LHCN-M2 (cell line): Measurements from ENCODE around the gene ARID1B. TPM values are rescaled to one million over a fixed set of nuclear protein-coding genes. Genes with fewer than 3 reads are reported as not detected.
"Not testable (repeated sequence)": the region's sequence is repeated elsewhere in the genome, so short reads cannot be mapped to it uniquely, and the experiment has no call there.

ENCODE experiments used
- DNase-seq: peaks from one replicate; pipeline ENCODE4 v3.0.0-alpha.2; 2012; ENCODE audit warnings: low read depth
- total RNA-seq: library from RNA; depleted of rRNA; stranded (reverse); fragments of >200 nt; gene quantifications from 2 replicates; pipeline ENCODE4 v1.2.3, GENCODE V29; 2014

Gene ARID1B
- total RNA-seq, 1 experiment from 2014 or later, result 19.0 TPM

DNA sequence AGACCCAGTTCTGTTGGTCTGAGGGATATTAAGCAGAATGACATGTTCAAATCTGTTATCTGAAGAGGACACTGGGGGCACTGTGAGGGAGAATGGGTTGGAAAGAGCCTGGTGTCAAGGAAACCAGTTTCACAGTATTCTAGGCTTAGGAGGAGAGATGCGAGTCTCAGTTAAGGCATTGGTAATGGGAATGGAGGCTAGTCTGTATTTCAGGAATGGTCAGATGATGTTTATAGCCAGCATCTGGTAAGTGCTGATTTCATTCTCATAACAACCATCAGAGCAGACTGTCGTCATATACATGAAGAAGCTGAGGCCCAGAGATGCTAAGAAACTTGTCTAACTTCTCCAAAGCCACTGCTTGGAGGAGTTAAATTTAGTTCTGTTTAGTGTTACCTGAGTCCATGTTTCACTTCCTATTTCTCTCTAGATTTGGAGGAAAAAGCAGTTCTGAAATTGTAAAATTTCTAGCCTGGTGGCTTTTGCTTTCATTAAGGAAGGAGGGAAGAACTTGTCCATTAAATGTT, 242.0 kb downstream of the ARID1B start:
- no peak for DNase-seq

DNA sequence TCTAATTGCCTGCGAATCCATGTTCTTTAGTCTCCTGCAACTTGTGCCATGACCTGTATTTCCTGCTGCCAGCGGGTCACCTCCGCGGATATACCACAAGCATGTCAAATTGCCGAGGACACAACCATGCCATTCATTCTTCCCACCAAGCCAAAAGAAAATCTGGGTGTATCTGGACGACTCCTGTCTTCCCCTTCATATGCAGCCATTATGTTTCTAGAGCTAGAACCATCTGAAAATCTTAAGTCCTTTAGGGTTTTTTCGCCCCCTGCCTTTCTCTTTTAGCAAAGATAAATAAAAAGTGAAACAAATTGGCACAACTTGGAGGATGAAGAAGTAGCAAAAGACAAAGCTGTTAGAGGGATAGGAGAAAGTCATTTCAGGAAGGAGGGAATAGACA, 242.6 kb downstream of the ARID1B start:
- DNase-seq, result peak; percentile 39

DNA sequence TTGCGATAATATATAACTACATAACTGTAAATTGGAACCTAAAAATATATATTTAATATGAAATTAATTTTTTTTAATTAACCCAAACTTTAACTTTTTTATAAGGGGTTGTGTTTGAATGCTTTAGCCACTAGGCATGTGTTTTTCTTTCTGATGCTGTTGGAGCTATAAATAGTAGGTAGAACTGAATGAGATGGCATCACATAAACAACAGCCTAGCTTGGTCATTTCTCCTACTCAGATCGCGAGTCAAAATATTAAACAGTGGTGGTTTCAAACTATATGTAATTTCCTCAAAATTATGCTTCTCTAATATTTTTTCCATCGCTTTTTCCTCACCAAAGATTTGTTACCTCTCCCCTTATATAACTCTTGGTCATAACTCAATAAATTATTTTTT, 243.2 kb downstream of the ARID1B start:
- DNase-seq, result peak; percentile 58

DNA sequence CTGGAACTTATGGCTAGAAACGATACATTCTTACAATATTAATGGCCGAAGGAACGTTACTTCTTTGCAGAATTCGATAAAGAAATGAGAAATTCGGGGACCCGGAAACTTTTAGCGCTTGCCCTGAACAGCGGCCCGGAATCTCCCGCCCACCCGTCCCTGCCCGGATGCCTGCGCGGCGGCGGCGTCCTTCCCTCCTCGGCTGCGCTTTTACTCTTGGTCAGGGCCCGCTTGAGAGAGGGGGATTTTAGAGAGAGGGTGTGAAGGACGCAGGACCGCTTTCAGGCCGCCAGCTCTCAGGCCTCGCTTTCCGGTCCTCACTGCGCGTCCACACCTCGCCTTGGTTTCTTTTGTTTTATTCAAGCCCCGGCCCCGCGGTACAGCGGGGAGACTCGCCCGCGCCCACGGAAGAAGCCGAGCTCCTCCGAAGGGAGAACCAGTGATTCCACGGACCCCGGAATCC, 243.7 kb downstream of the ARID1B start:
- DNase-seq, result peak; percentile 70

DNA sequence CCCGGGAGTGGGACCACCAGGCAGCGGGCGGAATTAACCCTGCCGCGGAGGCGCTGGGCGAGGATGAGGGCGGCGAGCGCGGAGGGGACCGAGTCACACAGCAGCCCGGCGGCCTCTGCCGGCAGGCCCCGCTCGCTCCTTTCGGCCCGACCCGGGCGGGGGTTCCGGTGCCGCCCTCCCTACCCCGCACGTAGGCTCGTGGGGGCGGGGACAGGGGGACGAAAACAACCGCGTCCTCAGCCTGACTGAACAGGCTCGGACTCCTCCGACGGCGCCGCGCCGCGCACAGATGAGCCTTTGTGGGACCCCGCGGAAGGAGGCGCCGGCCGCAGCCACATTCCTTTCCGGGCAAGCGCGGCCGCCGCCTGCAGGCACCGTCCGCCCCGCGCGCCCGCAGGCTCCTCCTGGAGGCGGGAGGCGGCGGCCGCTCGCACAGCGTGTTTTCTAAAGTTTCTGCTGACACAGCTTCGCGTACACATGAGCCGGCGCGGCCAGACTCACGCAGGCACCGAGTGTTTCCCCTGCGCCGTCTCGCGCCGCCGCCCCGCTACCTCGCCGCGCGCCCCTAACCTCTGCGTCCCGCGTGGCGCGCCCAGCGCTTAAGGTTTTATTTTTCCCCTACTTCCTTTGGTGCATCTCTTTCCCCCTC, 244.3 kb downstream of the ARID1B start:
- peak; percentile 85 for DNase-seq

DNA sequence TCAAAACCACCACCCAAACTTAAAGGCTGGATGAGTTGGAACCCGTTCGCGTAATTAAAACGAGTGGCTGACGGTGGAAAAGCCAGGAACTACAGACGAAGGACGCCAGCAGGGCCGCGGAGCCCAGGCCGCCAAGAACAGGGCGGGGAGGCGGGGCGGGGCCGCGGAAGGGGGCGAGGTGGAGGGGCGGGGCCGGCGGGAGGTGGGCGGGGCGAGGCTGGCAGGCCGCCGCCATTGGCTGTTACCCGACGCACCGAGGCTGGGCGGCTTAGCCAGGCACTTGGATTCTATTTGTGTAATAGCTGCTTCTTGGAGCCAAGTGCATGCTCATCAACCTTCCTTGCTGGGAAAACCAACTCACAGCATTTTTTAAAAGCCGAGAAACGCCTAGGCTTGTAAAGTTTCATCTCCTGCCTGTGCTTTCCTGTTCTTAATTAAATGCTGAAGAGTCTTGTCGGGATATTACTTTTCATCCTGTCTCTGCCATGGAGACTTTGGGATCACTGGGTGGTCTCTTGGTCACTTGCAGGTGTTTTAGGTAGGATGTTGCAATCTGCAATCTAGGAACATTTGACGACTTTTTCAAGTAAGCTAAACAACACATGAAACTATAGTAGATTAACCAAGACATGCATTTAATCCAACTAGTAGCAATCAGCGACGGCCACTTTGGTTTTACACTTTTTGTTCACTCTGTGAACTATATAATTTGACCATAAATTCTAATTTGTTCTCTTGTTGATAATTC, 245.0 kb downstream of the ARID1B start:
- peak; percentile 83 for DNase-seq

DNA sequence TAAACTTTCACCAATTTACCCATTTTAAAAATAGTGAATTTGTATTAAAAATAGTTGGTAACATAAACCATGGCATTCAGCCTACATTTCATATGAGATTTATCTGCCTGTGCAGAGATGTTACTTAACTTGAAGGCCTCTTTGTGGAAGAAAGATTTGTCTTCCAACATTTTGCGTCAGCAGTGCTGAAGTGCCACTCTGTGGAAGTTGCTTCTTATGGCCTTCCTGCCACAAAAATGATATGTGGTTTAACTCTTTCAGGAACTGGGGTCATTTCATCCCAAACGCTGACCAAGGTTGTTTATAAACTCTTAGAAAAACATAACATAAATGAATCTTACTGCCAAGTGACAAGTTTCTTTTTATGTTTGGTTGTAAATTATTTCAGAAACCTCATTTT, 246.8 kb downstream of the ARID1B start:
- DNase-seq, result no peak

DNA sequence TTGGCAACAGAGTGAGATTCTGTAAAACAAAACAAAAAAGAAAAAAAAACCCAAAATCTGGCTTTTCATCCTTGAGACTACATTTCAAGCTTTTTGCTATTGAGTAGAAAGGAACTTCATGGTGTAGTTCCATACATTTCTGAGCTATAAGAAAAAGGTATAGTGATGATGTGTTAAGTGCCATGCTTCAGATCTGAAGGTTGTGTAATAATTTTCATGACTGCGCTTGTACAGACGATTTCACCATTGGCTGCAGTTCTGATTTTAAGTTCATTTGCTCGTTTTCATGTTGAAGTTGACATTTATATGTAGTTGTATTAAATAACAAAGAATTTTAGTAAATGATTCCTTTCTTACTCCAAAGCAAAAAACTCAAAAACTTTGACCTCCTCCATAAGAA, 247.6 kb downstream of the ARID1B start:
- no peak for DNase-seq

DNA sequence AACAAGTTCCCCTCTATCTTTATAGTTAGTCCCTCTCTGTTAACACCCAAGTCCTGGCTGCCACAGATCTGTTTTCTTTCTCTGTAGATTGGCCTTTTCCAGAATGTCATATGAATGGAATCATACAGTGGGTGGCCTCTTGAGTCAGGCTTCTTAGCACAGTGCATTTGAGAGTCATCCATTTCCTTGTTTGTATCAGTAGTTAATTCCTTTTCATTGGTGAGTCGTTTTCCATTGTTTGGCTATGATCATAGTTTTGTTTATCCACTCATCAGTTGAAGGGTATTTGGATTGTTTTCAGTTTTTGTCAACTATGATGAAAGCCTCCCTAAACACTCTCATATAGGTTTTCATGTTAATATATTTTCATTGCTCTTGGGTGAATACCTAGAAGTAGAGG, 248.3 kb downstream of the ARID1B start:
- no peak for DNase-seq

DNA sequence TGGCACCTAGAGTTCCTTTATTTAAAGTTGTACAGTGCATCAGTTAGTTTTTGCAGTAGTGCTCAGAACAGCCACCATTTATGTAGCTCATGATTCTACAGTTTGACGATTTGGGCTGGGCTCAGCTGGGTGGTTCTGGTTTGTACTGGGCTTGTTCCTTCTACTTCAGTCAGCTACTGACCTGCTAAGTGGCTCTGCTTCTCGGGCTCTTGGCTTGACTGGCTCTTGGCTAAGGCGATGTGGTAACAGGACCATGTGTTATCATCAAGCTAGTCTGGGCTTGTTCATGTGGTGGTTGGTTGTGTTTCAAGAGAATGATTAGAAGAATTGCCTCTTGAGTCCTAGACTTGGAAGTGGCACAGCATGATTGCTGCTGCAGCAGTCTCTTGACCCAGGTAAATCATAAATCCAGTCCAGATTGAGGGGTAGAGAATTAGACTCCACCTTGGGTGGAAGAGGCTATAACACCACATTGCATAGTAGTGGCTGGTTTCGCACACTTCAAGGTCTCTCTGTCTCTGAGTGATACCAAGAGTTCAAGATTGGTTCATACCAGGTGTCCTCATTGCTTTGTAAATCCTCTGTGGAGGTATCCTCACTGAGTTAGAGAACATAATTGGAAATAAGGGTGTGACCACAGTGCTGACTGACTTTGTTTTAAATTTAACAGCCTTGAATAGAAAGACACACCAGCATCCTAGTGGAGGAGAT, 253.0 kb downstream of the ARID1B start:
- DNase-seq, result no peak

DNA sequence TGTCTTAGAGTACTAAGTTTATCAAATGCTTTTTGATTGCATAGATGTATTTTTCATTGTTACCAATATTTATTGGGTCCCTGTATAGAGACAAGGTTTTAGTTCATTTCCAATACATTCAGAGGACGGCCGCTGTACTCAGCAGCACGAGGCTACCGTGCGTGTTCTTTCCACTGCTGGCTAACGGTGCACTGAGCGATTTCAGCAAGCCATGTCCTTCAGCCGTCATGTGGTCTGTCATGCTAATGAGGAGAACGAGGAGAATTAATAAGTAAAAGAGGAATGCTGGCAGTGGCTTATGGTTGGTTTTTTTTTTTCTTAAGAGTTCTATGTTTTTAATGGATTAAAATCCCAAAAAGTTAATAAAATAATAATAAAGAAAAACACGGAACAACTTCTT, 253.6 kb downstream of the ARID1B start:
- DNase-seq, result no peak

DNA sequence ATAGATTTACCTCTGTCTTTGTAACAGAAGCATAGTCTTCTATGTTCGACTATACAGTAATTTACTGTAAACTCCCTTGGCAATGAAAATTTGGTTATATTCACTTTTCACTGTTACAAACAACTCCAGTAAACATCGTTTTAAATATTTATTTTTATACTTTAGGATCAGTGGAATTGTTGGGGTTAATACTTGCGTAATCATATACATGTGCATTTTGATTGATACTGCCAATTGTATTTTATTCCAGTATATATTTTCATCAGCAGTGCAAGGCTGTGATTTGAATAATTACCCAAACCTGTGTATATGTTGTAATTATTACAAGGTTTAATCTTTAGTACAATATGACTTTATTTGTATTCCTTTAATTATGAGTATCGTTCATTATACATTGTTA, 255.7 kb downstream of the ARID1B start:
- no peak for DNase-seq

DNA sequence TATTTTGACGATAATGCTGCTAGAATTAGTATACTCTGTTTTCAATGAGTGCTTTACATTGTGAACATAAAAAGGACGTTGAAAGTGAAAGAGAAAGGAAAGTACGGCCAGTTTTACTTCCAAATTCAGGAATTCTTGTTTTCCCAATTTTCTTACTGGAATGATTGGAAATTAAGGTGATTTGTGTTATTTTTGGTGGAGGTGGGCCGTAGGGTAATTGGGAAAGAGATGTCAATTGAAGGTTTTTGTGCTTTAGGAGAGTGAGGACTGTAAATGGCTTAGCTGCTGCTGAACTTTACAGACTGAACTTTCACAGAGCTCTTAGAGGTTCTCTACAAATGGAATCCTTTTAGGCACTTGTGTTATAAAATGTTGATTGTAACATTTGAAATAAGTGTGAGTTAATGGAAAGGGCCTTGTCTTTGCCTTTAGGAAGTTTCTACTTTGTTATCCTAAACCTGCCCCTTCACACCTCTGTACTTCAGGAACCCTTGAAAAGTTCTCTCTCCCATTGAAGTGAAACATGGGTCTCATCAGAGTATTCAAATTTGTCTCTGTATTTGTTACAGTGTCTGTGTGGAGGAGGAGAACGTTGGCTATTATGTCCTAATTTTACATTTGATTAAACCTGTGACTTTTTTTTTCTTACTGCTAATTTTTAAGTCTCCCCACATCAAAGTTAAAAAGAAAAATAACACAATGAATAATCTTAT, 256.4 kb downstream of the ARID1B start:
- no peak for DNase-seq

DNA sequence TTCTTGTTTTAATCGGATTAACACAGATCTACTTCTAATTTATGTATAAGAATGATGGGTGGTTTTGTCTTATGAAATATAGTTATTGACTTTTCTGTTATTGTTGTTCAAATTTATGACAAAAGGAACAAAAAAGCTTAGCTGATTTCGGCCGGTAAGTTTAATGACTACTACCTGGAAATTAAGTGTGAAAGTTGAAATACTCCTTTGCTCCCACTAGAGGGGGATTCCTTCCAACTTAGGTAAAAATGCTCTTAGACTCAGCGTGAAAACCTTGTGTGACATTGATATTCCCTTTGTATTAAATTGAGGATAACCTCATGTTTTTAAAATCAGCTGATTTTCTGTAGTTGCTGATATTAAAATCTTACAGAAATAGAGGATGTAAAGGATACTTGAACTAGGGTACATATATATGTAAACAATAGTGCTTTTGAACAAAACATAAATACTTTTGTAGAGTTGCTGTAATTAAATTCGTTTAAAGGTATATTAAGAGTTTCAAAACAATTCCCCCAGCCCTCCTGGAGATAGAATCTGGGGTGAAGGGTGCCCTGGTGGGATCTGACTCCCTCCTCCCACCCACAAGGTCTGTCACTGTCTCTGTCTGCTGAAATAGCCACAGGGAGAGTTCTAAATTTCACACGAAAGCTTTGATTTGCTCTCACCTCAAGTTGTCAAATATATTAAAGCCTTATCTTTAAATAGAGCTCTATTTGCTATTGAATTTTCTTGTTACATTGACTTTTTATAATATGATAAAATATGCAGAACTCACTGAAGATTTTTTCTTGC, 257.5 kb downstream of the ARID1B start:
- peak; percentile 62 for DNase-seq

DNA sequence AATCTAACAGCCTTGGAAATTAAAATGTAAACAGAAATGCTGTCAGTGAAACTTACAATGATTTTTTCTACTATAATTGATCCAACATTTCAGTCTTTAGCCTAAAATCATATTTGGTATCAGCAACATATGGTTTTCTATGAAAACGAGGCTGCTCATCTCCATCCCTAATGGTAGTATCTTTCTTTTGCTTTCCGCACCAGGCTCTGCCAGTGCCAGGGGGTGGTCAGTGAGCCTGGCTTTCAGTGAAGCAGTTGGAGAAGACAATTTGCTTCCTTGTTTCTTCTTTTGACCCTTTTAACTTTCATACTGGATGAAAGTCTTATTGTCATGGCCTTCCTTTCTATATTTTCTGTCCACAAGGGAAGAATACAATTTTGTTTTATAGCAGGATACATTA, 258.4 kb downstream of the ARID1B start:
- DNase-seq, result no peak

DNA sequence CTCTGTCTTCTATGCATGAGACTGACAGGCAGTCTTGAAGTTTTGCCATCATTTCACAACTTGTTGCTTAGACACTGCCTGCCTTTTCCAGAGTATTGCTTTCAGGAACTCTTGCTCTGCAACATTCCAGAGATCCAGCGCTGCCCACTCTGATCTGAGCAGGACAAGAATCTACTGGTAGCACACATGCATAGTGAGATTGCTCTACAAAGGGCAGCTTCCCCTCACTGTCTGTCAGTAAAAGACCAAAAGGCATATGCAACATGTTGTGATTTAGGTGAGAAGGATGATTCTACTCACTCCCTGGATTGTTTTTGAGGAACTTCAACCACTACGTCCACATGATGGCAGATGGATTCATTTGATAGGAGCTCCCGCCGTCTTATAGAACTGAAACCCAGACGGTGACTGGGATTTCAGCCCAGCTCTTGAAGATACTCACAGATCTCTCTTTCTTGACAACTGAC, 259.1 kb downstream of the ARID1B start:
- DNase-seq, result no peak

DNA sequence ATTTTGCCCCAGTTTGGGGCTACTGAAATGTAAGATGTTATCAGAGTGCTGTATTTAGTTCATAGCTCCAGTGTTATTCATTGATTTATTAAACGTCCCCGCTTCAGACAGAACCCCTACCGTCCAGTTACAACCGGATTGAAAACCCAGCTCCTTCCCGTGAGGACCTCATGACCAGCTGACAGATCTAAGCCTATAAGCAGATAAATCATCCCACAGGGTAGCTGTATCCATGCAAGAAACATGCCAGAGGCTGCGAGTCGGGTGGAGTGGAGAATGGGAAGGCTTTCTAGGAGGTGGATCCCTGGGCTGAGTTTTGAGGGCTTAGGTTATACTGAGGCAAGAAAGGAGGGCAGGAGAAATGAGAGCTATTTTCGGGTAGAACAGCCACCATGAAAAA, 260.0 kb downstream of the ARID1B start:
- DNase-seq, result no peak

DNA sequence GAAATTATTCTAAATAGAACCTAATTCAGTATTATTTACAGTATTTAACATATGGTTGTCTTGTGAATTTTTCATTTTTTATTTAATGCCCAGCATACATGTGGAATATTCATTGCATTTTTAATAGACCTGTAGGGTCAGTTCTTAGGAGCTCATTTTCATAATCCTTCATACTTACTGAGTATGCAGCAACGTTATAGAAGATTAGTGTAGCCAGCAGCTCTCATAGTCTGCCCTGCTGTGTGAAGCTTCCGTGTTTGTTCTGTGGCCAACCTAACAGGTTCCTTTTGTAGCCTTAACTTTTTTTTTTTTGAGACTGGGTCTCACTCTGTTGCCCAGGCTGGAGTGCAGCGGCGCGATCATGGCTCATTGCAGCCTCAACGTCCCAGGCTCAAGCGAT, 261.4 kb downstream of the ARID1B start:
- no peak for DNase-seq

DNA sequence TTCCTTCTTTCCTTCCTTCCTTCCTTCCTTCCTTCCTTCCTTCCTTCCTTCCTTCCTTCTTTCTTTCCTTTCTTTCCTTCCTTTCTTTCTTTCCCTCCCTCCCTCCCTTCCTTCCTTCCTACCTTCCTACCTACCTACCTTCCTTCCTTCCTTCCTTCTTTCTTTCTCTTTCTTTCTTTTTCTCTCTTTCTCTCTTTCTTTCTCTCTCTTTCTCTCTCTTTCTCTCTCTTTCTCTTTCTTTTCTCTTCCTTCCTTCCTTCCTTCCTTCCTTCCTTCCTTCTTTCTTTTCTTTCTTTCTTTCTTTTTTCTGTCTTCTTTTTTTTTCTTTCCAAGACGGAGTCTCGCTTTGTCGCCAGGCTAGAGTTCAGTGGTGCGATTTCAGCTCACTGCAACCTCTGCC, 262.5 kb downstream of the ARID1B start:
- not testable (repeated sequence) for DNase-seq

DNA sequence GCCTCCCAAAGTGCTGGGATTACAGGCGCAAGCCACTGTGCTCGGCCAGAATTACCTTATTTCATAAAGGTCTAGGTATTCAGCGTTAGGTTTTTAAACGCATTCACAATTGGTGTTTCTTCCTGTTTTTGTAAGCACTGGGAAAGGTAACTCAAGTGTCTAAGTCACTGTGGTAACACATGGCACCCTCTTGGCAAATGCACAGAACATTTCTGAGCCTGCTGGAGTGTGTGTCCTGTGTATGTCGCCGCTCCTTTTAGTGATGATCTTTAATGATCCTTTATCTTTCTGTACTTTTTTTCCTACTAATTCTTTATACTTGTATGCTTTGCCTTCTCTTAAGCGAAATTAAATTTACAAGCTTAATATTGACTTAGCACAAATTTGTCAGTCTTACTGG, 263.0 kb downstream of the ARID1B start:
- no peak for DNase-seq
